Pancreas (tissue), 10 donors: Measurements from ENCODE around the gene CNKSR3. TPM values are rescaled to one million over a fixed set of nuclear protein-coding genes. Genes with fewer than 3 reads are reported as not detected.

Experiments
- ATAC-seq, 4 donors: fragments of 200-7000 bp; cut with Tn5 transposase; one replicate each; pipeline versions ENCODE4 v1.8.0 to v1.9.1; 2020; ENCODE audit warnings: mild to moderate bottlenecking in 4 of 4, moderate library complexity in 4 of 4
- DNase-seq, 6 donors: peaks; one replicate each; pipeline ENCODE4 v3.0.0-alpha.2; 2020
- FAIRE-seq: peaks from 2 replicates; lab custom pipeline; 2012; peaks lifted over from hg19 to GRCh38; lab: Jason Lieb, UNC
- H3K27ac ChIP-seq, 4 donors: fragments of 200-600 bp; sonication (generic); 1 replicate in 3 of 4; 2 replicates in 1 of 4; pipeline versions ENCODE4 v1.5.0 to v1.8.0; 2020
- H3K27me3 ChIP-seq, 4 donors: fragments of 200-600 bp; one replicate each; pipeline ENCODE4 v1.8.0; 2021
- H3K36me3 ChIP-seq, 3 donors: fragments of 200-600 bp; sonication (generic) in 1 of 3; one replicate each; pipeline versions ENCODE4 v1.5.0 to v1.8.0; 2020 to 2021
- H3K4me1 ChIP-seq, 3 donors: fragments of 200-600 bp; one replicate each; pipeline ENCODE4 v1.8.0; 2021
- H3K4me3 ChIP-seq, 4 donors: fragments of 200-600 bp; sonication (generic) in 2 of 4; one replicate each; pipeline versions ENCODE4 v1.5.0 to v1.8.0; 2020 to 2021
- H3K9me3 ChIP-seq, 4 donors: fragments of 200-600 bp; one replicate each; pipeline ENCODE4 v1.8.0; 2021
- WGBS, 2 donors: extraction: QIAGEN DNeasy Blood & Tissue Kit; methylation state at CpG; one replicate each; pipeline ENCODE4 v1.1.7; 2013; 5-methylcytosine and 5-hydroxymethylcytosine counted together
- intact Hi-C, 3 donors: fragments of 100-400 bp; cut with DNase I; formaldehyde crosslinking; loops; one replicate each; pipeline versions ENCODE4 v1.11.1 to v1.14.2; 2022
- polyA plus RNA-seq, 2 donors: library from polyadenylated mRNA; stranded (reverse); fragments of 200-250 nt; gene quantifications; one replicate each; pipeline ENCODE4 v1.2.3, GENCODE V29; 2013
- total RNA-seq, 6 donors: library from RNA; stranded (reverse); fragmentation: NEBNext Ultra II Directional in 4 of 6; extraction: Animal tissue kit (Norgen Biotek cat#: 25700) in 4 of 6; gene quantifications; one replicate each; pipeline versions ENCODE4 v1.2.1 to v1.2.4, GENCODE V29; 2021 to 2023
- TF ChIP-seq, protein P1 (sequence below), 4 donors: fragments of 200-600 bp; sonication (generic) in 3 of 4; IDR thresholded peaks; one replicate each; pipeline versions ENCODE4 v1.5.0 to v1.8.0; 2021; ENCODE audit warnings: antibody characterized with exemption in 4 of 4
- donor health status: healthy with polysubstance abuse.
- donor health status: DM: no; HTN: no; CAD: no; lungs with moderate emphysema.
- donor health status: DM: no; HTN: no; CAD: no.
- donor health status: control.
- donor health status: control.
- donor health status: Bipolar disorder and iron deficiency.
- donor health status: DM: yes; HTN: yes; CAD: no.
- donor health status: DM: no; HTN: no; CAD: no.
- donor health status: DM: no; HTN: no; CAD: no.
- donor health status: DM: yes; HTN: yes; CAD: no.

CNKSR3 gene
- total and polyA plus RNA-seq, 8 donors, result 7.6 to 24.2 (median 18.6) TPM

DNA sequence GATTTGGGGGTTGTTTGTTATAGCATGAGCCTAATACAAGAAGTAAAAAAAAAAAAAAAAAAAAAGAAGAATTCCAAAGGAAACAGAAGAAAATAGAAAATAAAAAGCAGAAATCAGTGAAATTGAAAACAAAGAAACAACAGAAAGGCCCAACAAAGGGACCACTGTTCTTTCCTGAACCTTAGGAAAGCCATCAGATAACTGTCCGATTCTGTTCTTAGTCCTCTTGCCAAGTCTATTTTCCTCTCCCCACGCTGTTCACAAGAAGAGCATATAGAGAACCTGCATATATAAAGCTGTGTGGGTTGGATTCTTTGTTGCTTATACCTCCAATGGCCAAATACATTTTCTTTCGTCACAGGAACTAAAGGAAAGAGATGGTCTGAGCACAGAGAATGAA, 115.9 kb downstream of the CNKSR3 start:
- no peaks in the 10 kb centered on the region for H3K27me3 ChIP-seq
- H3K9me3 ChIP-seq, result no peaks in the 10 kb centered on the region
- 72 to 76% methylated on average over 3 of the region's 3 CpGs for WGBS, 2 donors
- no peak overlapping the region for H3K27ac ChIP-seq
- intact Hi-C loops, result no loop called here
- no peak overlapping the region for H3K4me3 ChIP-seq
- FAIRE-seq, result no peak
- DNase-seq, result no peak
- H3K4me1 ChIP-seq, result no peaks in the 10 kb centered on the region
- peaks cover 0 to under 1% (median 0%) of the 10 kb centered on the region in 3 donors for H3K36me3 ChIP-seq
- ATAC-seq, result no peak
- TF ChIP-seq, protein P1, sequence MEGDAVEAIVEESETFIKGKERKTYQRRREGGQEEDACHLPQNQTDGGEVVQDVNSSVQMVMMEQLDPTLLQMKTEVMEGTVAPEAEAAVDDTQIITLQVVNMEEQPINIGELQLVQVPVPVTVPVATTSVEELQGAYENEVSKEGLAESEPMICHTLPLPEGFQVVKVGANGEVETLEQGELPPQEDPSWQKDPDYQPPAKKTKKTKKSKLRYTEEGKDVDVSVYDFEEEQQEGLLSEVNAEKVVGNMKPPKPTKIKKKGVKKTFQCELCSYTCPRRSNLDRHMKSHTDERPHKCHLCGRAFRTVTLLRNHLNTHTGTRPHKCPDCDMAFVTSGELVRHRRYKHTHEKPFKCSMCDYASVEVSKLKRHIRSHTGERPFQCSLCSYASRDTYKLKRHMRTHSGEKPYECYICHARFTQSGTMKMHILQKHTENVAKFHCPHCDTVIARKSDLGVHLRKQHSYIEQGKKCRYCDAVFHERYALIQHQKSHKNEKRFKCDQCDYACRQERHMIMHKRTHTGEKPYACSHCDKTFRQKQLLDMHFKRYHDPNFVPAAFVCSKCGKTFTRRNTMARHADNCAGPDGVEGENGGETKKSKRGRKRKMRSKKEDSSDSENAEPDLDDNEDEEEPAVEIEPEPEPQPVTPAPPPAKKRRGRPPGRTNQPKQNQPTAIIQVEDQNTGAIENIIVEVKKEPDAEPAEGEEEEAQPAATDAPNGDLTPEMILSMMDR (IDR thresholded peaks at IDR 0.05), result no peak

DNA sequence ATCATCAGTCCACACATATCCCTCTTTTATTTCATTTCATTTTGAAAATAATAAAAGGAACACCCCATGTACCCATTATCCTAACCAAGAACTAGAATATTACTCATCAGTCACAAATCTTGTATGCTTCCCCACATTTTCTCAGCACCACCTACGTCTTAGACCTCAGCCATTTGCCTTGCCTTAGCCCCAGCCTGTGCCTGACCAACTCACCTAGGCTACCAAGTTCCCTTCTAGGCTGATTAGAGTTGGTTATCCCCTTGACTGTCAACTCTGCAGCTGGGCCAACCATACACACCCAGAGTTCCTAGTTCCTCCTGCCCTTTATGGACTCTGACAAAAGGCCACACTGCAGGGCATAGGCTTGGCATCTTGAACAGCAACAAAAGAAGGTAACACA, 120.5 kb downstream of the CNKSR3 start:
- H3K9me3 ChIP-seq, result no peaks in the 10 kb centered on the region
- TF ChIP-seq, protein P1 (IDR thresholded peaks at IDR 0.05), result no peak
- intact Hi-C loops, result no loop called here
- H3K4me3 ChIP-seq, result no peak overlapping the region
- DNase-seq, result no peak
- peaks cover 0 to 8% (median 0%) of the 10 kb centered on the region in 3 donors for H3K4me1 ChIP-seq
- FAIRE-seq, result no peak
- WGBS, 2 donors, result 93 to 97% methylated on average over 1 of the region's 1 CpG
- H3K36me3 ChIP-seq, result no peaks in the 10 kb centered on the region
- H3K27ac ChIP-seq, result no peak overlapping the region
- no peaks in the 10 kb centered on the region for H3K27me3 ChIP-seq
- no peak for ATAC-seq

DNA sequence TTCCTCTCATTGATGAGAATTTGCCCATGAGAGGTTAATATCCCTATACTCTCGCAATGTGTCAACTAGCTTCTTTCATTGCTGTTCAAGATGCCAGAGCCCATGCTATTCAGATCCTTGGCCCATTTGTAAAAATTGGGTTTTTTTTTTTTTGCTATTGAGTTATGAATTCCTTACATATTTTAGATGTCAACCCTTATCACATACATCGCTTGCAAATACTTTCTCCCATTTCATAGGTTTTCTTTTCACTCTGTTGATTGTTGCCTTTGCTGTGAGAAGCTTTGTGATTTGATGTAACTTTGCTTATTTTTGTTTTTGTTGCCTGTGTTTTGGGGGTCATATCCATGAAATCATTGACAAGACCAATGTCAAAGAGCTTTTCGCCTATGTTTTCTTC, 121.7 kb downstream of the CNKSR3 start:
- DNase-seq (no peak), ATAC-seq (no peak), FAIRE-seq (no peak)
- Histone ChIP-seq H3K4me3 (no peak overlapping the region), H3K4me1 (peaks cover 0 to 8% (median 0%) of the 10 kb centered on the region in 3 donors), H3K9me3 (no peaks in the 10 kb centered on the region), H3K27me3 (no peaks in the 10 kb centered on the region), H3K36me3 (no peaks in the 10 kb centered on the region), H3K27ac (no peak overlapping the region)
- 85 to 86% methylated on average over 3 of the region's 3 CpGs for WGBS, 2 donors
- intact Hi-C loops, result no loop called here
- TF ChIP-seq, protein P1 (IDR thresholded peaks at IDR 0.05), result no peak

DNA sequence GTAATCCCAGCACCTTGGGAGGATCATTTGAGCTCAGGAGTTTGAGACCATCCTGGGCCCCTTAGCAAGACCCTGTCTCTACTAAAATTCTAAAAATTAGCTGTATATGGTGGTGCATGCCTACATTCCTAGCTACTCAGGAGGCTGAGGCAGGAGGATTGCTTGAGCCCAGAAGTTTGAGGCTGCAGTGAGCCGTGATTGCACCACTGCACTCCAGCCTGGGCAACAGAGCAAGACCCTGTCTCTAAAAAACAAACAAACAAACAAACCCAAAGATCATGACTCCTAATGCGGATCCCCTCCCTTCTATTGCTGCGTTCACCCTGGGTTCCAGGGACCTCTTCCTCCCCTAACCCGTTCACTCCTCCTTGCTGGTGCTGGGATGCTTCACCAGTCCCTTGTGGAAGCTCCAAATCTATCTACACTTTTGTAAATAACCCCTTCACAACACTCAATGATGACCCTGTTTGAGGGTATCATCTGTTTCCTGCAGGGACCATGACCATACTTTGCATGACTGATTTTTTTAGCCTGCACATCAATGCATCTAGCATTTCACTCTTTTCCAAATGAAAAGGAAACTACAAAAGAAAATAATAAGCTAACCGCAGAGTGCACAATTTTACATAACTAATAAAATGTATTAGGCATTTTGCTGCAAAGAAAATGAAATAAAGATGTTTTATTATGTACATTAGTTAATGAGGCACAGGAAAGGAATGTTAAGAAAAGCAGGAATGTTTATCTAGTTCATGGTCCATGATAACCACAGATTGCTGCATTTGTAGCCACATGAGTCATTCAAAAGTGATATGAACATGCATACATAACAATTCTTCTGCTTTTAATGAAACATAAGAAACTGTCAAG, 123.4 kb downstream of the CNKSR3 start:
- intact Hi-C loops, result no loop called here
- no peak overlapping the region for H3K27ac ChIP-seq
- no peaks in the 10 kb centered on the region for H3K36me3 ChIP-seq
- no peaks in the 10 kb centered on the region for H3K9me3 ChIP-seq
- DNase-seq (no peak), FAIRE-seq (no peak), ATAC-seq (peak in 2 of 4 donors; percentile 70 to 82)
- H3K27me3 ChIP-seq, result no peaks in the 10 kb centered on the region
- TF ChIP-seq, protein P1 (IDR thresholded peaks at IDR 0.05), result no peak
- no peak overlapping the region for H3K4me3 ChIP-seq
- H3K4me1 ChIP-seq, result peaks cover 0 to 8% (median 0%) of the 10 kb centered on the region in 3 donors
- WGBS, 2 donors, result 95 to 98% methylated on average over 5 of the region's 5 CpGs

DNA sequence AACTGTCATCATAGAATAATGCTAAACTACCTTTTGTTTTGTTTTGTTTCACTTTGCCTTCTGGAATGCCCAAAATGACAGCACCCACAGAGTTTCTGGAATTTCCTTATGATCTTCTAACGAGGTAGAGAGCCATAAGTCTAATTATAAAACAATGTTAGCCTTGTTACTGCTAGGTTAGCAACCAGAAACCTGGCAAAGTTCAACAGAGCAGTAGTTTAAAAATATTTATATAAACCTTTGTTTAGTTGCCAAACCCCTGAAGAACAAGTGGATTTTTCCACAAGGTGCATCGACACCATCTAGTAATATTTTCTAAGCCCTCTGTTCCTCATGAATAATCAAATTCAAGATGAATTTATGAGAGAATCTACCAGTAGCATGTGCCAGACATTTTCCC, 126.3 kb downstream of the CNKSR3 start:
- FAIRE-seq, result no peak
- H3K27ac ChIP-seq, result peak overlapping the region in 2 of 4 donors; percentile 10 to 23
- no peaks in the 10 kb centered on the region for H3K9me3 ChIP-seq
- WGBS, 2 donors, result 63 to 64% methylated on average over 2 of the region's 2 CpGs
- ATAC-seq, result peak in 2 of 4 donors; percentile 24 to 51
- TF ChIP-seq, protein P1 (IDR thresholded peaks at IDR 0.05), result no peak
- no peaks in the 10 kb centered on the region for H3K36me3 ChIP-seq
- no peak overlapping the region for H3K4me3 ChIP-seq
- no peaks in the 10 kb centered on the region for H3K27me3 ChIP-seq
- intact Hi-C loops, result no loop called here
- peaks cover 0 to 8% (median 0%) of the 10 kb centered on the region in 3 donors for H3K4me1 ChIP-seq
- DNase-seq, result no peak
